HG03039 (cell line): ENCODE data around the gene COPS9.

Source experiments
- ATAC-seq: cut with Tn5 transposase; IDR thresholded peaks from one replicate; pipeline ENCODE4 v1.9.1; 2021; ENCODE audit warnings: mild to moderate bottlenecking, moderate library complexity; ENCODE audit not compliant: unreplicated experiment

Gene COPS9

GRCh38 chr2:240136013-240136670, at the start of gene COPS9:
Gene COPS9, minus strand, starts transcription at chr2:240136305. Its CDS starts 21 bp downstream, at chr2:240136284.
- ATAC-seq: peak; percentile 81

- no peak for ATAC-seq
Observed at GRCh38 chr2:240184656-240185055, 48.6 kb upstream of the COPS9 start.

- ATAC-seq: no peak
Observed at GRCh38 chr2:240183875-240184590, 47.9 kb upstream of the COPS9 start.

- ATAC-seq: no peak
Observed at GRCh38 chr2:240183006-240183874, 47.1 kb upstream of the COPS9 start.

GRCh38 chr2:240182476-240182875, 46.4 kb upstream of the COPS9 start:
- ATAC-seq: no peak

- no peak for ATAC-seq
Observed at GRCh38 chr2:240182001-240182400, 45.9 kb upstream of the COPS9 start.

GRCh38 chr2:240179941-240180666, 44.0 kb upstream of the COPS9 start:
- no peak for ATAC-seq

- ATAC-seq: no peak
Observed at GRCh38 chr2:240179186-240179815, 43.2 kb upstream of the COPS9 start.

GRCh38 chr2:240178564-240178963, 42.5 kb upstream of the COPS9 start:
- no peak for ATAC-seq

GRCh38 chr2:240174496-240174895, 38.4 kb upstream of the COPS9 start:
- no peak for ATAC-seq

GRCh38 chr2:240172071-240172895, 36.2 kb upstream of the COPS9 start:
- ATAC-seq: no peak

- ATAC-seq: no peak
Observed at GRCh38 chr2:240170883-240171282, 34.8 kb upstream of the COPS9 start.

GRCh38 chr2:240170354-240170735, 34.2 kb upstream of the COPS9 start:
- no peak for ATAC-seq

GRCh38 chr2:240169486-240170353, 33.6 kb upstream of the COPS9 start:
- ATAC-seq: no peak

GRCh38 chr2:240168546-240169361, 32.6 kb upstream of the COPS9 start:
- no peak for ATAC-seq

GRCh38 chr2:240168041-240168440, 31.9 kb upstream of the COPS9 start:
- no peak for ATAC-seq

GRCh38 chr2:240167588-240167880, 31.4 kb upstream of the COPS9 start:
- no peak for ATAC-seq
